Lower leg skin (tissue), 3 donors: ENCODE data around the gene AFAP1L2.

Source experiments
- CTCF ChIP-seq, 3 donors: fragments of 450-650 bp; IDR thresholded peaks; one replicate each; pipeline ENCODE4 v1.5.1; 2016; ENCODE audit warnings: antibody characterized with exemption in 3 of 3, mild to moderate bottlenecking in 3 of 3, moderate library complexity in 2 of 3
- POLR2A ChIP-seq, 2 donors: fragments of 450-650 bp; IDR thresholded peaks; one replicate each; pipeline ENCODE4 v1.6.1; 2016 to 2017; ENCODE audit warnings: antibody characterized with exemption in 2 of 2, mild to moderate bottlenecking in 1 of 2, moderate library complexity in 1 of 2

GRCh38 chr10:114307731-114308130, 96.6 kb downstream of the AFAP1L2 start:
- TF ChIP-seq CTCF (IDR thresholded peaks at IDR 0.05) (no peak), POLR2A (IDR thresholded peaks at IDR 0.05) (no peak)
